Measurements from ENCODE around the gene GALNT14.

- TF ChIP-seq GATA2 (IDR thresholded peaks at IDR 0.05; ENCODE audit: low read depth, low read length) (no peak), GATA3 (IDR thresholded peaks at IDR 0.05; ENCODE audit: low read depth, low read length) (no peak)
Measured at GRCh38 chr2:31110431-31110830, 27.8 kb downstream of the GALNT14 start.
